Stimulated activated CD8-positive, alpha-beta memory T cell treated with anti-CD3 and anti-CD28 coated beads, Interleukin-4, amount 100 ng/mL, for 1 hour (primary cell): Measurements from ENCODE around the gene AMMECR1.
"Not testable (repeated sequence)": the region's sequence is repeated elsewhere in the genome, so short reads cannot be mapped to it uniquely, and the experiment has no call there.

Source experiments
- DNase-seq, 2 donors: peaks; one replicate each; pipeline ENCODE4 v3.0.0-alpha.2; 2020; ENCODE audit warnings: low read depth in 2 of 2, low spot score in 1 of 2

Gene AMMECR1

DNA sequence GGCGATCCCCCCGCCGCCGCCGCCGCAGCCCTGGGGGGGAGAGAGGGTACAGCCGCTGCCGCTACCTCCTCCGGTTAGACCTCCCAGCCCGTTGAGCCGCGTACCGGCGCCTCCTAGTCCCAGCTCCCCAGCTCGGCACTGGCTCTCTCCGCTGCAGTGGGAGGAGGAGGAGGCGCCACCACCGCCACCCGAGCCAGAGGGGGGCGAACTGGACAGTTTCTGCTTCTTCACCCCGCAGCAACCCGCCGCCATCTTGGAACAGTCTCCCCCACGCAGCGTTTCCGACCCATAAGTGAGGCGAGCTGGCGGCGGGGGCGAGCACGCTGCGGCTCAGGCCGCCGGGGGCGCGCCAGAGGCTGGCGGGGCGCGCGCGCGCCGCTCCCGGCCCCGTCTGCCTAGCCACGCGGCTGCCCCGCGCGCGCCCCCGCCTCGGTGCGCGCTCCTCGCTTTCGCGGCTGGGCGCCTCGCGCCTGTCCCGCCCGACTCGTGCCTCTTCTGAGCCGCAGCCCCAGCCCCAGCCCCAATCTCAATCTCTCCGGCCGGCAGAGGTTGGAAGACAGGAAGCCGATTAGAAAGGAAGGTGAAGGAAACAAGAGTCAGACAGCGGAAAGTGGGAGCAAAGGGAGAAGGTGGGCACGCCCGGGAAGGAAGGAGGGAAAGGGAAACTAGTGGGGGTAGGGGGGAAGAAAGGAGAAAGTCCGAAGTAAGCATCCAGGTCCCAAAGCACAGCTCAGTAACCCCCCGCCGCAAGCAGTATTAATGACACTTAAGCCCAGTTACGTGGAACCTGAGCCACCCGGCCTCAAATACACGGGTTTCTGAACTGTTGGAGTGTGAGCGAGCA lies at the start of gene AMMECR1:
Gene AMMECR1, minus strand, starts transcription at position 266 of the 844 bp plus-strand sequence. Its CDS starts 14 bp downstream, at position 252.
- peak; percentile 37 to 60 for DNase-seq

DNA sequence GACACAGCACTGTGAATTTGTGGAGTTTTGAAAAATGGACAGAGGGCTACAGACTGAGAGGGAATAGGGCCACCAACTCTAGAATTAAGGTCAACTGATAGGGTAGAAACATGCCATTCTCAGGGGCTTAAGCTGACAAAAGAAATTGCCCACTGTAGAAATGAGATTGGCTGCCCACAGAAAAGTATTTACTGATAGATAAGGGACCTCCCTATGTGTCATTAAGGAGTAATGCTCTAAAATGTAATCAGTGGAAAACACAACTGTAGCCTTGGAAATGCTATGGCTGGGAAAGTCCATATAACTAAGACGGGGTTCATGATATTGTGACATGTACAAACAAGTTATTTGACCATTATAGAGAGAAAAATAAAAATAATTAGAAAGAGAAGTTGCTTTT lies 45.4 kb upstream of the AMMECR1 start:
- no peak for DNase-seq

DNA sequence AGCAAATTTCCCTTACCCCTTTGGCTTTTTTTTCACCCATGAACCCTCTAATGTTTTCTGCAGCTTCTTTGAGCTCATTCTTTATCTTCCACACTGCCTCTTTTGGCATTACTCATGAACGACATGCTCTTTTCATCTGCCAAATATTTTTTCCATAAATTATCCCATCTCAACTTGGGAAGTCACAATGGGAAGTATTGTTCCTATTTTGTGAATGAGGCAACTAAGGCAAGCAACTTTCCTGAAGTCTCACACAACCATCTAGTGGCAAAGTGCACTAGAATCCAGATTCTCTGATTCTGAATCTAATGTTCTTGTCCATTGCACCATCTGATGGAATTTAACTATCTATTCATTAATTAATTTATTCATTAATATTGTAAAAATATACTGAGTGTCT lies 41.4 kb upstream of the AMMECR1 start:
- DNase-seq, result no peak

DNA sequence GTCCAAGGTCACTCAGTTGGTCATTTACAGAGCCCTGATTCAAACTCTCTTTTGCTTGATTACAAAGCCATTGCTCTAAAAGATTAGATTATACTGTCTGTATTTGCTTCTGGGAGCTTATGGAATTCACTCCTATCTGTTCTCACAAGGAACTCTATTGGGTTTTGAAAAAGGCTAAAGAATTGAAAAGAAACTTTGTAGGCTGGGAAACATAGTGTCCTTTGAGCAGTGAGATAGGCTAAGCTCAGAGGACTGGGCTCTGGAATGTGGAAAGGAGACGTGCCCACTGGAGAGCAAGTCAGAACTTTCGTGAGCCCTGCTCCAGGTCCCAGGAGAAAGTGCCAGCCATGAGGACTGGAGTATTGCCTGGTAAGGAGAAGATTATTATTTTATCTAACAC lies 40.7 kb upstream of the AMMECR1 start, which contains the start of gene RTL9:
Gene RTL9, plus strand, starts transcription at position 301 of the 400 bp plus-strand sequence. CDS start 91,770 bp downstream, outside the sequence.
- no peak for DNase-seq

DNA sequence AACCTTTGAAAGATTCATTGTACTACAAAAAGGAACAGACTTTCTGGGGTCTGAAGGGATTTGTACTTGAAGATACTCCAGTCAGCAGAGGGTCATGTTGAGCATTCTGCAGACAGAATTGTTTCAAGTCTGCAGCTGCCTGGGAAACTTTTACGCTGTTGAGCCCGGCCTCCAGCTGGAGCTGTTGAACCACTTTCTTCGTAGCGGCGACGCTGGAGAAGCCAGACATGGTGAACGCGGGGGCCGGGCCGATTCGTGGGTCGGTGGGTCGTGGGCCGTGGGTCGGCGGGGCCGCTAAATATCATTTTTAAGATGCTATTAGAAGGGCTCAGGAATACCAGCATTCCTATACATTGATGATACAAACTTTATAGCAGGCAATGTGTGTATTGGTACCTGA lies 28.8 kb upstream of the AMMECR1 start:
- DNase-seq, result no peak

DNA sequence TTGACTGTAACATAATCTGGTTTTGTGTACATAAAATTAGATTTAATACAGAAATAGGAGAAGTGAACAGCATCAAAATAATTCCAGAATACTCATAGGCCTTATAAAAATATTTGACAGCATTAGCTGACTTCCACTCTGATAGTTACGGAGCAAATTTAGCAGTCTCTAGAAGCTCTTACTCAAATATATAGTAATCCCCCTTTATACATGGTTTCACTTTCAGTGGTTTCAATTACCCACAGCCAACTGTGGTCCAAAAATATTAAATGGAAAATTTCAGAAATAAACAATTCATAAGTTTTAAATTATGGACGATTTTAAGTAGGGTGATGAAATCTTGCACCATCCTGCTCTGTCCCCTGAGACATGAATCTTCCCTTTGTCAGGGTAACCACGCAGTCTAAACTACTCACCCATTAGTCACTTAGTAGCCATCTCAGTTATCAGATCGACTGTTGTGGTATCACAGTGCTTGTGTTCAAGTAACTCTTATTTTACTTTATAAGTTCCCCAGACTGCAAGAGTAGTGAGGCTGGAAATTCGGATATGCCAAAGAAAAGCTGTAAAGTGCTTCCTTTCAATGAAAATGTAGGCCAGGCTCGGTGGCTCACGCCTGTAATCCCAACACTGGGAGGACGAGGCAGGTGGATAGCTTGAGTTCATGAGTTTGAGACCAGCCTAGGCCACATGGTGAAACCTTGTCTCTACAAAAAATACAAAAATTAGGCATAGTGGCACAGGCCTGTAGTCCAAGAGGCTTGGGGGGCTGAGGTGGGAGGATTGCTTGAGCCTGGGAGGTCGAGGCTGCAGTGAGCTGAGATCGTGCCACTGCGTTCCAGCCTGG lies 23.5 kb upstream of the AMMECR1 start:
- DNase-seq, result no peak

DNA sequence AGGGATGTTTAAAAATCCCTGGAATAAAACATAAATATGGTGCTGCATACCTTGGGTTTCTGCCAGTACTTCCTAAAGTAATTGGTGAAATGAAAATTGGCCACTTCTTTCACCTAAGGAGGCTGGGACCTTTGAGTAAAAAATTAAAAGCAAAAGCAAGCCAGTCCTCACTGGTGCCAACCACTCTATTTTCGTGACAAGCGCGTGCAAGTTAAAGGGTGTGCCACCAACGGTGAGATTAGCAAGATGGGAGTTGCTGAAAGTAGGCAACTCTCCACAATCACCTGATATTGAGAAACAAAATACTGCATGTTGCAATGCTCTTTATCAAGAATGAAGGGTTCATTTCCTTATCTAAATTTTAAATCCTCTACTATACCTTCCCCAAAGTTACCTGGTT lies 21.1 kb upstream of the AMMECR1 start:
- DNase-seq, result no peak

DNA sequence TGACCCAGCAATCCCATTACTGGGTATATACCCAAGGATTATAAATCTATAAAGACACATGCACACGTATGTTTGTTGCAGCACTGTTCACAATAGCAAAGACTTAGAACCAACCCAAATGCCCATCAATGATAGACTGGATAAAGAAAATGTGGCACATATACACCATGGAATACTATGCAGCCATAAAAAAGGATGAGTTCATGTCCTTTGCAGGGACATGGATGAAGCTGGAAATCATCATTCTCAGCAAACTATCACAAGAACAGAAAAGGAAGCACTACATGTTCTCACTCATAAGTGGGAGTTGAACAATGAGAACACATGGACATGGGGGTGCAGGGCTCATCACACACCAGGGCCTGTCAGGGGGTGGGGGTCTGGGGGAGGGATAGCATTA lies 15.6 kb upstream of the AMMECR1 start:
- DNase-seq, result not testable (repeated sequence)

DNA sequence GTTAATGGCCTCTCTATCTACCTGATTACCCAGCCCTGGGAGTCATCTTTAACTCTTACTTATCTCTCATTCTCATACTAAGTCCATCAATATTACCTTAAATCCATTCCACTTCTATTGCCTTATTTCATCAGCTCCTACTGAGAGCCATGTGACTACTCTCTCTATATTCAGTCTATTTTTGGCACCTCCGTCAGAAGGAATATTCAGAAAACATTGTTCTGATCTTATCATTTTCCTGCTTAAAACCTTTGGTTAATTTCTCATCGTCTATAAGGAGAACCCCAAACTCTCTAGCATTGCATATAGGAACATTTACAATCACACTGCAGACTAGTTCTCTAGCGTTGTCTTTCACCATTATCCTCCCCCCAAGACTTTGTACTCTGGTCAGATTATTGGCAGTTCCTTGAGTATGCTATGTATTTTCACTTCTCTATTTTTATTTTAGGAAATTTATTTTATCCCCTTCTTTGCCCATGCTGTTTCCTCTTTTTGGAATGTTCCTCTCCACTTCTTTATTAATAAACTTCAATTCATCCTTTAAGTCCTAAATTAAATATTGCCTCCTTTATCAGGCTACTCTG lies 13.7 kb upstream of the AMMECR1 start:
- no peak for DNase-seq

DNA sequence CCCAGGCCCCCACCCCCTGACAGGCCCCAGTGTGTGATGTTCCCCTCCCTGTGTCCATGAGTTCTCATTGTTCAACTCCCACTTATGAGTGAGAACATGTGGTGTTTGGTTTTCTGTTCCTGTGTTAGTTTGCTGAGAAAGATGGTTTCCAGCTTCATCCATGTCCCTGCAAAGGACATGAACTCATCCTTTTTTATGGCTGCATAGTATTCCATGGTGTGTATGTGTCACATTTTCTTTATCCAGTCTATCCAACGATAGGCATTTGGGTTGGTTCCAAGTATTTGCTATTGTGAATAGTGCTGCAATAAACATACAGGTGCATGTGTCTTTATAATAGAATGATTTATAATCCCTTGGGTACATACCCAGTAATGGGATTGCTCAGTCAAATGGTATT lies 10.7 kb upstream of the AMMECR1 start:
- not testable (repeated sequence) for DNase-seq

DNA sequence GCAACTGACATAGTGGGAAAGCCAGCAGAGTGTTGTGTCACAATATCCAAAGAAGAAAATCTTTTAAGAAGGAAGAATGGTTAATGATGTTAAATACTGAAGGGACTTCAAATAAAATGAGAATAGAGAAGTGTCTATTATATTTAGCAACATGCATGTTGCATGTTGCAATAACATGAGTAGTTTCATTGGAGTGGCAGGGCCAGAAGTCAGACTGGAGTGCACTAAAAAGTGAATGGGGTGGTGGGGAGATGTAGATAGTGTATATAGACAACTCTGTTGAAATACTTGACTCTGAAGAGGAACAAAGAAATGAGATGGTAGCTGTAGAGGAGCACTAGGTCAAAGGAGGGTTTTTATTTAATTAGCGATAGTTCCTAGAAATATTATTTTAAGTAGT lies 9.5 kb upstream of the AMMECR1 start:
- DNase-seq, result no peak

DNA sequence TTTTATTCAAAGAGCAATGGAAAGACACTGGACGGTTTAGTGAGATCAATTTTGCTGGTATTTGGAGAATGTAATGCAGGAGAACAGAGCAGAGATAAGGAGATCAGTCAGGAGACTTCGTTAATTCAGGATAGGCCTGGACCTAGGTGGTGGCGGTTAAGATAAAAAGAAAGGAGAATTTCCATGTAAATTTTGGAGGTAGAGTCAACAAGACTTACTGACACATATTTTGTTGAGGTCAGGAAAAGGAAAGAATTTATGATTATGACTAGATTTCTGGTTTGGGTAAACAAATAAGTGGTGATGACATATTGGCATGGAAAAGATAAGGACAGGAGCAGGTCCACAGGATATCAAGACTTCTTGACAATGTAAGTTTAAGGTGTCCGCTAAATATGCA lies 8.8 kb upstream of the AMMECR1 start:
- DNase-seq, result no peak

DNA sequence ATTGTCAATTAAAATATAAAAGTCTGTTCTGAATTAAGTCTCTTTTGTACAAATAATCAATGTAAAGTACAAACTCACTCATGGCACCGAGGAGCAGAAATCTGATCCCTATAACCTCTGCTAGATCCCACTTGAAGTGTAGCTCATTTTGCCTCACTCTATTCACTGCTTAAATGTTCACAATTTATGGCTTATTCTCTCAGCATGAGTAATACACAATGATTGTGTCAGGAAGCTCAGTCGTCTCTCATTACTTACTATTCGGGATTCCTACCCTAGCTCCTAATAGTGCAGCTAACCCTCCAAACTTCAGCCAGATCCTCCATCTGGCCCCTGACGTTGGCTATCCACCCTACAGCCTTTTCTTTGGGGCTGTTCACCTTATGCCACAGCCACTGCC lies 4.7 kb upstream of the AMMECR1 start:
- DNase-seq, result no peak

DNA sequence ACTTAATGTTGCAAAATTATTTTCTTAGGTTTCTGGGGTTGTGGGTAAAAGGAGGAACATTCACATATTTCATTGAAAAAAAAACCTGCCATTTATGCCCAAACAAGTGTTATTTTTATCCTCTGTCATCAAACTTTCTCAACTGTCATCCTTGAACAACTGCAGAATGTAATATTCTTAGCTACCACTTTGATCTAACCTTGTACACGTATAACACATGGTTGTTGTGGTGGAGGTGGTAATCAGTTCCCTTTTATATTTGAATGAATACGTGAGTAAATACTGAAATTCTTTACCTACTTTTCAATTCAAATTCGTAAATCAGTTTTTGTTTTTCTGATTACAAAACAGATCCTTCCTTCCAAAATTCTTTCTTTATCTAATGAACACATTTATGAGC lies 3.8 kb upstream of the AMMECR1 start:
- no peak for DNase-seq

DNA sequence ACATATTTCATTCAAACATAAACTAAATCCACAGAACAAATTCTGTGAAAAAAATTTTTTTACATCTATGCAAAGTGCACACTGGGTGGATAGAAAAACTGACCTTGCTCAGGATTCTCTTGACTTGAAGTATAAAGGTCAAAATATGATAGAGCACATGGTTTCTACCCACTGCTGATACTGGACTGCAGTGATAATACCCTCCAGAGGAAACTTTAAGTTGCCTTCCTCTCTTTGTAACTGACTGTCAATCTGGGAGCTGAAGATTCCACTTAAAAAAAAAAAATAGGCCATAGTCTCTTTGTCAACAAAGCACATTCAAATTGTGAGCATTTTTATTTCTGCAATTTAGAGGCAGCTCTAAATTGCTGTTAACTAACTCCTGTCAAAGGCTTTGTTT lies 3.2 kb upstream of the AMMECR1 start:
- DNase-seq, result no peak

DNA sequence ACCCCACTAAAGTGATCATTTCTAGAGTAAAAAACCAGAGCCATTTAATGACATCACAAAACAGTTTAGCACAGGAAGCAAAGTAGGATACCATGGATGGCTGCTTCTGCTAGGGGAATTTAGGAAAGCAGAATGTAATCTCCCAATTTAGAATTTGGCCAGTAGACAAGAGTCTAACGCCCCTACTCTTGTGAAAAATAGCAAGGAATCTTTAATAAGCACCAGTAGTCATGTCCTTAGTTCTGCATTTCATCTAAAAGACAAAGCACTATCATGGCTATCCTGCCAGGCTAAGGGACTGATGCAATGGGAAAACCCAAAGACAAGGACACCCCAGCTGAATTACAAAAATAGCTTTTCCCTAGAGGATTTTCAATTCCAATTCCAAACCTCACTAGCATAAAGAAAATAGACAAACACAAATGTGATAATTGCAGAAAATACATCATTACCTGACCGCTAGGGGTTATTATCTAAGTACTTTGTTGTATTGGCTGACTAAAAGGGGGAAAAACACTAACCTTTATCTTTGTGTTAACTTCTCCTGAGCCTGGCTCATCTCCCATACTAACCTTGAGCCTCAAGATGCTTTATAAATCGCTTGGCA lies 2.6 kb upstream of the AMMECR1 start:
- DNase-seq, result no peak

DNA sequence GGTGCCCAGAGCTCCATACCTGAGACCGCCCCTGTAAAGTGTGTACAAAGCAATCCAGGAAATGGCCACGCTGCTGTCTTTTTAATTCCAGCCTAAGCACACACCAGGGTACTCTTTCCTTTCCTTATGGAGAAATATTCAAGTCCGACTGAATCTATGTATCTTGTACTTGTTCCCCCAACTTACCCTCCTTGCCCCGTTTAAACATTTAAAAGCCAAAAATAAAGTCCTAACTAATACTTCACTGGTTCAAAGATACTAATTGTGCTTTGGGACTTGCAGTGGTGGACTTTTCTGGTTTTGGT lies 731 bp upstream of the AMMECR1 start:
- no peak for DNase-seq

DNA sequence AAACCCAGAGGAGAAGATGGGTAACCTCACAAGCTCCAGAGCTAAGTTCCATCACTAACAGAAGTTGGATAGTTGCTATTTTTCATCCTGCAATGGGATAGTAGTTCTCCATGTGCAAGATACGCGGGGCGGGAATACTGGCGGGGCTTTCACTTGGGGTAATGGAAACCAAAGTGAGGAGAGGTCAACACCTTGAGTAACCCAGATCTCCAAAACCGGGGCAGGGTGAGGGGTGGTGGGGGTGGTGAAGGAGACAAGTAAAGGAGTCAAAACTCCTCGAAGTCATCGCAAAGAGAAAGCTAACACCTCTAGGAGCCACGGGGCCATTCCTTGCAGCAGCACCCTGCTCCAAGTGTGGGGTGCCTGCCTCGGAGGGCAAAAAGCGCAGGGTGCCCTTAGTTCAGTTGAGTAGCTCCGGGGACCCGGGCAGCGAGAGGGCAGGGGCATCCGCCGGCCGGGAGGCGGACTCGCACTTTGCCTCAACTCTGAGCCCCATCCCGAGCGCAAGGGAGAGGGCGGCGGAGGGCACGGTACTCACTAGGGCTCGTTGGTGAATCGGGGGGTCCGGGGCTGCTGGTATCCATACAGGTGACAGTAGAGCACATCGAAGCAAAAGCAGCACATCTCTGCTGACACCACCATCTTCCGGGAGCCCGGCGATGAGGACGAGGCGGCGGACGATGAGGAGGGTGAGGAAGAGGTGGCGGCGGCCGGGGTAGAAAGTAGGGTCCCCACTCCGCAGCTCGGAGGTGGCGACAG lies 645 bp downstream of the AMMECR1 start:
- peak in 1 of 2 donors; percentile 1 for DNase-seq

DNA sequence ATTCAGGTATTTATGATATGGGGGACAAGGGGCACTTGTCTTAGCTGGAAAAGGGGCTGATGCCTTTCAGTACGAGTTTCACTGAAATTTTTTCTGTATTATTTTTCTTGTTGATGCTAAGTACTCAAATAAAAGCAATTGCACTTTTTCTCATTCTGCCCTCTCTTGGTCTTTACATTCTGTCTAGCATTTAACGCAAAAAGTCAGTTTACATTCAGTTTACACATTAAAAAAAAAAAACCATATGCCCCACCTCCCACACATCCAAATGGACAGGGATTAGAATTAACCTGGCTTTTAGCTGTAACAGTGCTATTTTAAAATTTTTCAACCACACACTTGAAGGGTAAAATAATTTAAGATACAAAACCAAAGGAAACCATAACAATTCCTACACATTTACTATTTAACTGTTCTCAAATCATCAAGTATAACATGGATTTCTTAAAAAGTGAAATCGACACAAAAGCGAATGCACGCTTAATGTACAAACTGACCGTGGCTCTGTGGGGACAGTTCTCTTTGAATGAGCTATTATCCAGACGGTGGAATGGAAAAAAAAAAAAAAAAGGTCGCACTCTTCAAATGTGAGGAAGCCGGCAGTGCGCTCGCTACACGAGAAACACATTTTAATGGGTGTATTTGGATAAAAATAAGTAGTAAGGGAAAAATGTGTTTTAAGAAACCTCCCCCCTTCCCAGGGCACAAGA lies 1.4 kb downstream of the AMMECR1 start:
- no peak for DNase-seq

DNA sequence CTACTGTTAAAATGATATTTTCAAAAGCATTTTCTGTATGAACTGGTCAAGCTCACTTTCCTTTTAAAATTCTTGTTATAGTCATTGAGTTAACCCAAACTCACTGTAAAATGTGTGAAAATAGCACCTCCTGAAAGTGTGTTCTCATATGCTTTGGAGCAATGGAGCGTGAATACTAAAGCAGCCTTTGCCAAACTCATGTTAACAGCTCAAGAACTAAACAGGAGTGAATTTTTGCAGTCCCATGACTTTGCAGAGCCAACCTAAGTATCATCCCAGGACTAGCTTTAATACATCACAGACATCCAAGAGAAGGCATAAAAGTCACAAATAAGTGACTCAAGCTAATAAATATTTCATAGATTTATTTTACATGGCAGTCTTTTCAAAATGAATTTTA lies 2.3 kb downstream of the AMMECR1 start:
- DNase-seq, result no peak
